AG04450 (cell line): Measurements from ENCODE around the gene VAC14. TPM values are rescaled to one million over a fixed set of nuclear protein-coding genes. Genes with fewer than 3 reads are reported as not detected.

ENCODE experiments used
- CTCF ChIA-PET: fragments of 300-600, 350-600 bp; formaldehyde crosslinking; extraction: SDS; loops from one replicate; lab custom pipeline; 2022; ENCODE audit warnings: antibody characterized with exemption, inconsistent platforms; lab: Charles Lee
- POLR2A ChIA-PET: fragments of 350-600 bp; formaldehyde crosslinking; extraction: SDS; loops from one replicate; lab custom pipeline; 2021; ENCODE audit warnings: antibody characterized with exemption, inconsistent platforms; lab: Yijun Ruan, JAX
- DNase-seq: peaks from one replicate; pipeline ENCODE4 v3.0.0-alpha.2; 2011; ENCODE audit warnings: low read depth, low spot score
- H3K27ac ChIP-seq: one replicate; pipeline ENCODE4 v1.5.1; 2012; ENCODE audit warnings: low read depth, low read length, control low read depth
- H3K27me3 ChIP-seq: one replicate; pipeline ENCODE4 v1.6.0; 2012; ENCODE audit warnings: low read length; ENCODE audit not compliant: control insufficient read depth, insufficient read depth
- H3K4me3 ChIP-seq: 2 replicates; pipeline ENCODE4 v1.5.1; 2011; ENCODE audit warnings: mild to moderate bottlenecking, low read depth, low read length, control low read depth
- H3K9me3 ChIP-seq: 2 replicates; pipeline ENCODE4 v1.5.1; 2012; ENCODE audit warnings: low read length; ENCODE audit not compliant: control insufficient read depth, insufficient read depth
- polyA plus RNA-seq: library from polyadenylated mRNA; depleted of rRNA; stranded (reverse); fragments of >200 nt; gene quantifications from 2 replicates; pipeline ENCODE4 v1.2.3, GENCODE V29; 2011
- TF ChIP-seq, protein P1 (sequence below): IDR thresholded peaks from 2 replicates; pipeline ENCODE4 v1.5.1; 2011; ENCODE audit warnings: low read depth, low read length, control low read depth, inconsistent platforms

The VAC14 gene
- polyA plus RNA-seq, 1 experiment = 30.2 TPM

DNA sequence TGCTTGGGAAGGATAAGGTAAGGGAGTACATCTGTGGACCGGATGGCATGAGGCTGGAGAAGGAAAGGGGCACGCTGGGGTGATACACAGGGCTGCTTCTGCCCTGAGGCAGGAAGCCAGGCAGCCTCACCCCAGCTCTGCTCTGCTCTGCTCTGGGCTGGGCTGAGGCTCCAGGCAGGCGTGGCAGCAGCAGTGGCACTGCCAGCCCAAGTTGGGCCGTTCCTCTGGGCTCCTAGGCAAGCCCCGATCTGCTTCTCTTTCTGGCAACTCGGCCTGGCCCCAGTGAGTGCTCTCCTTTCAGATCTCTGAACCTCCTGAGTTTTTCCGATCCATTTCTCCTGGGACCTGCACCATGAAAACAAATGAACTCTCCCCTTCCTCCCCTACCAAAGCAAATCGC, 44.9 kb downstream of the VAC14 start:
- Histone ChIP-seq H3K27me3 (no peaks in the 10 kb centered on the region), H3K4me3 (no peak overlapping the region), H3K27ac (no peak overlapping the region), H3K9me3 (no peaks in the 10 kb centered on the region; the same call in 1 of the 2 replicates)
- ChIA-PET POLR2A (no interaction called here), CTCF (interaction anchor here (6.2 kb wide), 1 partner anchor 15 kb away, joined by 42 read pairs; no protein-coding TSS in a partner anchor)
- no peak for DNase-seq
- TF ChIP-seq, protein P1, sequence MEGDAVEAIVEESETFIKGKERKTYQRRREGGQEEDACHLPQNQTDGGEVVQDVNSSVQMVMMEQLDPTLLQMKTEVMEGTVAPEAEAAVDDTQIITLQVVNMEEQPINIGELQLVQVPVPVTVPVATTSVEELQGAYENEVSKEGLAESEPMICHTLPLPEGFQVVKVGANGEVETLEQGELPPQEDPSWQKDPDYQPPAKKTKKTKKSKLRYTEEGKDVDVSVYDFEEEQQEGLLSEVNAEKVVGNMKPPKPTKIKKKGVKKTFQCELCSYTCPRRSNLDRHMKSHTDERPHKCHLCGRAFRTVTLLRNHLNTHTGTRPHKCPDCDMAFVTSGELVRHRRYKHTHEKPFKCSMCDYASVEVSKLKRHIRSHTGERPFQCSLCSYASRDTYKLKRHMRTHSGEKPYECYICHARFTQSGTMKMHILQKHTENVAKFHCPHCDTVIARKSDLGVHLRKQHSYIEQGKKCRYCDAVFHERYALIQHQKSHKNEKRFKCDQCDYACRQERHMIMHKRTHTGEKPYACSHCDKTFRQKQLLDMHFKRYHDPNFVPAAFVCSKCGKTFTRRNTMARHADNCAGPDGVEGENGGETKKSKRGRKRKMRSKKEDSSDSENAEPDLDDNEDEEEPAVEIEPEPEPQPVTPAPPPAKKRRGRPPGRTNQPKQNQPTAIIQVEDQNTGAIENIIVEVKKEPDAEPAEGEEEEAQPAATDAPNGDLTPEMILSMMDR = no peak

DNA sequence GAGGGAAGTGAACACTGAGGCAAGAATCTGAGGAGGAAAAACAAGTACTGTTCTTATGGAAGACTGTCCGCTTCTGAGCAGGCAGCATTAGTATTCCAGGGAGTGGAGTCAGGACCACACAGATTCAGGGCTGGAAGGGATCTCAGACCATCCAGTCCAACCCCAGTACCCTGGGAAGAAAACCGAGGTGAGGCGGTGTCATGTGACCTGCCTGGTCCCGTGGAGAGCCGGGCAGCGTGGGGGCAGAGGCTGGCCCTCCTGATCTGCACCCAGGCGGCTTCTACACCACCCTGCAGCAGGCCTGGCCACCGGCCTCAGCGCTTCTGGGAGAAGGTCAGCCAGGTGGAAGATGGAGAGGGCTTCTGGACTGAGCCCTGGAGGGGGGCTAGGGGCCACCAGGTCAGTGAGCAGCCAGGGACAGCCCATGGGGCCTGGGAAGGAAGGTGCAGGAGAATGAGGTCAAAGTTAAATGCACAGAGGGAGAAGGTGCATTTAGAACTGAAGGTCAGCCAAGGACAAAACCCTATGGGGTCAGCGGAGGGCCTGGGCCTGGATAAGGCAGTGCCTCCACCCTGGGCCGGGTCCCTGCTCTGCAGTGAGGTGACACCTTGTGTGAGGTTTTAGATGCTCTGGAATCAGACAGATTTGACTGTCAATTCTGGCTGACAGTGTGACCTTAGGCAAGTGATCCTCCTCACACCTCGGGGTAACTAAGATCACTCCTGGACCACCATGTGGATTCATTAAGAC, 45.9 kb downstream of the VAC14 start:
- Histone ChIP-seq H3K27me3 (no peaks in the 10 kb centered on the region), H3K4me3 (no peak overlapping the region), H3K9me3 (no peaks in the 10 kb centered on the region; the same call in 1 of the 2 replicates), H3K27ac (no peak overlapping the region)
- ChIA-PET CTCF (interaction anchor here (2.2 kb wide), 1 partner anchor 16 kb away, joined by 11 read pairs; no protein-coding TSS in a partner anchor), POLR2A (no interaction called here)
- DNase-seq = no peak
- TF ChIP-seq, protein P1 = no peak

DNA sequence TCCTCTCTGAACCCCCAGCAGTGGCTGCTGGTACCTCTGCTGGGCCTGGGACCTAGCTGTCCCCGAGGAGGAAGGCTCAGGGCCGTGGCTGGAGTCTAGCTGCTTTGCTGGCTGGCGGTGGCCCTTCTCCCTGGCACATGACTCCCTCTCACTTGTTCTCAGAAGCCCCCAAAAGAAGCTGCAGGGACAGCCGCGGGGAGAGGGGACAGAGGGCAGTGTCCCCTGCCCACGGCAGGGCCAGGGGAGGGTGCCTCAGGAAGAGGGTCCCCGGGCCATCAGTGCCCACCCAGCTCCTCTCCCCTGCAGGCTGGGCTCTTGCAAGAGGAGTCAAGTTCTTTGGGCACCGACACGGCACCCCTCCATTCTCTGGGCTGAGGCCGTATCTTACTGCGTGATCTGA, 46.6 kb downstream of the VAC14 start:
- no peak overlapping the region for H3K4me3 ChIP-seq
- POLR2A ChIA-PET = no interaction called here
- no peaks in the 10 kb centered on the region for H3K27me3 ChIP-seq
- H3K27ac ChIP-seq = no peak overlapping the region
- TF ChIP-seq, protein P1 = no peak
- no peaks in the 10 kb centered on the region; the same call in 1 of the 2 replicates for H3K9me3 ChIP-seq
- no peak for DNase-seq
- CTCF ChIA-PET = interaction anchor here (2.2 kb wide), 1 partner anchor 16 kb away, joined by 11 read pairs; no protein-coding TSS in a partner anchor

DNA sequence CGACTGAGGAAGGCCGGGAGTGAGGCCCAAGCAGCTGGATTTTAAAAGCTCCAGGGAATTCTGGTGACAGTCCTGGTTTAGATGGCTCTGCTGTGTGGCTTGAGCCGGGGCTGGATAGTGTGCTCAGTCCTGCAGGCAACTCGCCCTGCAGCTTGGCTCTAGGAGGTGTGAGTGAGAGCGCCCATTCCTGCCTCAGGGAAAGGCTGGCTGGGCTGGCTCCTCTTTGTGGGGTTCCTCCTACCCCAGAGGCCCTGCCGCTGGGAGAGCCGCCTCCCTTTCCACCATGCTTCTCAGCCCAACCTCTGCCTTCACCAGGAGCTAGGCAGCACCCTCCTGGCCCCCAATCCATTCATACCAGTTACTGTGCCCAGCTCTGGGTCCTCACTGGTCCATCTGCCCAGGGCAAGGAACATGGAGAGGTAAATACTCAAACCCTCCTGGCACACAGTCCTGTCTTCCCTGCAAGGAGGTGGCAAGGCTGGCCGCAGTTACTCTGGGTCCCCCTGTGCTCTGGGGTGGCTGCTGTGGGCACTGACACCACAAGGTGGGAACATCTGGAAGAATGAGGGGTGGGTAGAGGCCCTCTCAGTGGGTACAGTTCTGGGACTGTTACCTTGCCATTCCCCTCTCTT, 47.1 kb downstream of the VAC14 start:
- TF ChIP-seq, protein P1 = no peak
- no peaks in the 10 kb centered on the region for H3K27me3 ChIP-seq
- CTCF ChIA-PET = interaction anchor here (2.2 kb wide), 1 partner anchor 17 kb away, joined by 11 read pairs; no protein-coding TSS in a partner anchor
- H3K9me3 ChIP-seq = no peaks in the 10 kb centered on the region; the same call in 1 of the 2 replicates
- DNase-seq = no peak
- no peak overlapping the region for H3K4me3 ChIP-seq
- no peak overlapping the region for H3K27ac ChIP-seq
- POLR2A ChIA-PET = no interaction called here
